HepG2 (cell line): ENCODE measurements around the gene LRP1B.

ENCODE experiments used
- ATF2 ChIP-seq: sonication (generic); formaldehyde crosslinking; IDR thresholded peaks from 2 replicates; pipeline ENCODE4 v1.4.0; 2020; ENCODE audit warnings: missing genetic modification reagents
- DNMT3B ChIP-seq: conservative IDR thresholded peaks from 2 replicates; pipeline ENCODE4 v1.6.1; 2016; ENCODE audit warnings: missing biosample characterization, control low read depth
- FOXJ3 ChIP-seq: sonication (generic); formaldehyde crosslinking; IDR thresholded peaks from 2 replicates; pipeline ENCODE4 v1.4.0; 2020; ENCODE audit warnings: missing genetic modification reagents, mild to moderate bottlenecking, borderline replicate concordance
- SAFB2 ChIP-seq: sonication (generic); formaldehyde crosslinking; IDR thresholded peaks from 2 replicates; pipeline ENCODE4 v1.5.1; 2020; ENCODE audit warnings: missing genetic modification reagents, low read depth, mild to moderate bottlenecking, borderline replicate concordance
- TRIM24 ChIP-seq: sonication (generic); formaldehyde crosslinking; IDR thresholded peaks from 2 replicates; pipeline ENCODE4 v1.8.0; 2022; ENCODE audit warnings: mild to moderate bottlenecking, missing genetic modification reagents
- ZBTB21 ChIP-seq: sonication (generic); formaldehyde crosslinking; IDR thresholded peaks from 2 replicates; pipeline ENCODE4 v1.4.0; 2020; ENCODE audit warnings: missing genetic modification reagents
- ZFP36 ChIP-seq: fragments of 150-350 bp; IDR thresholded peaks from 2 replicates; pipeline ENCODE4 v1.6.1; 2018; ENCODE audit warnings: borderline replicate concordance, low read length, low read depth; ENCODE audit not compliant: partially characterized antibody

GRCh38 chr2:141555876-141556470 is 574.8 kb downstream of the LRP1B start:
- TF ChIP-seq SAFB2 (no peak), TRIM24 (CRISPR knock-in tag) (no peak), FOXJ3 (CRISPR knock-in tag) (no peak), DNMT3B (CRISPR knock-in tag) (no peak), ATF2 (CRISPR knock-in tag) (no peak), ZFP36 (no peak), ZBTB21 (CRISPR knock-in tag) (no peak)
